SJSA1 (cell line): Measurements from ENCODE around the gene PSMD14. TPM values are rescaled to one million over a fixed set of nuclear protein-coding genes. Genes with fewer than 3 reads are reported as not detected.
A peak's percentile ranks its signal among the peaks of the same experiment; 100 is the strongest.

Source experiments
- DNase-seq, 2 experiments: peaks; one replicate each; pipeline ENCODE4 v3.0.0-alpha.2; 2015 to 2020; ENCODE audit warnings: low spot score in 2 of 2, low read depth in 1 of 2
- H3K27ac ChIP-seq: fragments of 250-450 bp; sonication (Bioruptor Pico); 2 replicates; pipeline ENCODE4 v1.5.1; 2020; ENCODE audit warnings: mild to moderate bottlenecking, moderate library complexity
- H3K27me3 ChIP-seq: fragments of 250-450 bp; sonication (Bioruptor Pico); replicated peaks from 2 replicates; pipeline ENCODE4 v1.5.1; 2020; ENCODE audit warnings: mild to moderate bottlenecking, moderate library complexity
- H3K36me3 ChIP-seq: fragments of 250-450 bp; sonication (Bioruptor Pico); 2 replicates; pipeline ENCODE4 v1.5.1; 2020; ENCODE audit warnings: mild to moderate bottlenecking
- H3K4me1 ChIP-seq: fragments of 250-450 bp; sonication (Bioruptor Pico); replicated peaks from 2 replicates; pipeline ENCODE4 v1.6.1; 2021; ENCODE audit warnings: mild to moderate bottlenecking
- H3K4me3 ChIP-seq: fragments of 250-450 bp; sonication (Bioruptor Pico); 2 replicates; pipeline ENCODE4 v1.5.1; 2020; ENCODE audit warnings: mild to moderate bottlenecking
- H3K9me3 ChIP-seq: fragments of 250-450 bp; sonication (Bioruptor Pico); replicated peaks from 2 replicates; pipeline ENCODE4 v1.5.1; 2020; ENCODE audit warnings: mild to moderate bottlenecking
- total RNA-seq: library from RNA; depleted of rRNA; stranded (reverse); fragments of >200 nt; shearing (Covaris generic); gene quantifications from 2 replicates; pipeline ENCODE4 v1.2.3, GENCODE V29; 2014

PSMD14 gene
- total RNA-seq, 1 experiment from 2014 or later, result 232 TPM

- H3K4me3 ChIP-seq, result peak overlapping the region; percentile 48
- no peaks in the 10 kb centered on the region for H3K27me3 ChIP-seq
- peaks cover 10% of the 10 kb centered on the region; the same call in 1 of the 2 replicates for H3K36me3 ChIP-seq
- peaks cover 6% of the 10 kb centered on the region for H3K4me1 ChIP-seq
- peak; percentile 67 to 72 for DNase-seq
- no peaks in the 10 kb centered on the region for H3K9me3 ChIP-seq
- no peak overlapping the region for H3K27ac ChIP-seq
These were observed 106.1 kb downstream of the PSMD14 start for GRCh38 chr2:161414042-161415033.

GRCh38 chr2:161415034-161415986 is 107.1 kb downstream of the PSMD14 start:
- no peaks in the 10 kb centered on the region for H3K27me3 ChIP-seq
- DNase-seq, result no peak
- no peaks in the 10 kb centered on the region for H3K9me3 ChIP-seq
- peak overlapping the region; percentile 48 for H3K4me3 ChIP-seq
- peaks cover 6% of the 10 kb centered on the region; the same call in 1 of the 2 replicates for H3K36me3 ChIP-seq
- peaks cover 6% of the 10 kb centered on the region for H3K4me1 ChIP-seq
- H3K27ac ChIP-seq, result no peak overlapping the region

GRCh38 chr2:161415987-161416707 is 107.9 kb downstream of the PSMD14 start, which contains the start of gene TBR1:
TBR1 (plus strand) TSS chr2:161416297; CDS start chr2:161416411, 114 bp downstream.
- no peak within 1 kb of the TSS for H3K27ac ChIP-seq
- peaks cover 6% of the 10 kb centered on the region for H3K4me1 ChIP-seq
- no peak within 1 kb of the TSS for H3K4me3 ChIP-seq
- no peak for DNase-seq
- H3K36me3 ChIP-seq, result peaks cover 5% of the 10 kb centered on the region; the same call in 1 of the 2 replicates
- H3K27me3 ChIP-seq, result no peaks in the 10 kb centered on the region
- H3K9me3 ChIP-seq, result no peaks in the 10 kb centered on the region

- no peak overlapping the region for H3K27ac ChIP-seq
- H3K4me1 ChIP-seq, result peaks cover 6% of the 10 kb centered on the region
- no peak for DNase-seq
- H3K9me3 ChIP-seq, result no peaks in the 10 kb centered on the region
- no peak overlapping the region for H3K4me3 ChIP-seq
- no peaks in the 10 kb centered on the region for H3K27me3 ChIP-seq
- no peaks in the 10 kb centered on the region for H3K36me3 ChIP-seq
These were observed 108.6 kb downstream of the PSMD14 start for GRCh38 chr2:161416708-161417437.

GRCh38 chr2:161417438-161418274 is 109.4 kb downstream of the PSMD14 start:
- H3K4me1 ChIP-seq, result peaks cover 6% of the 10 kb centered on the region
- H3K36me3 ChIP-seq, result no peaks in the 10 kb centered on the region
- no peak for DNase-seq
- no peak overlapping the region for H3K4me3 ChIP-seq
- no peaks in the 10 kb centered on the region for H3K9me3 ChIP-seq
- H3K27ac ChIP-seq, result no peak overlapping the region
- no peaks in the 10 kb centered on the region for H3K27me3 ChIP-seq

GRCh38 chr2:161418275-161418714 is 110.1 kb downstream of the PSMD14 start:
- Histone ChIP-seq H3K9me3 (no peaks in the 10 kb centered on the region), H3K4me1 (peaks cover 6% of the 10 kb centered on the region), H3K4me3 (no peak overlapping the region), H3K27ac (no peak overlapping the region), H3K36me3 (no peaks in the 10 kb centered on the region), H3K27me3 (no peaks in the 10 kb centered on the region)
- DNase-seq, result no peak

GRCh38 chr2:161418715-161419637 is 110.8 kb downstream of the PSMD14 start:
- Histone ChIP-seq H3K9me3 (no peaks in the 10 kb centered on the region), H3K36me3 (no peaks in the 10 kb centered on the region), H3K4me3 (no peak overlapping the region), H3K27me3 (no peaks in the 10 kb centered on the region), H3K4me1 (peaks cover 6% of the 10 kb centered on the region), H3K27ac (no peak overlapping the region)
- no peak for DNase-seq

GRCh38 chr2:161419638-161420190 is 111.5 kb downstream of the PSMD14 start:
- Histone ChIP-seq H3K4me1 (no peaks in the 10 kb centered on the region; the same call in 1 of the 2 replicates), H3K4me3 (no peak overlapping the region), H3K36me3 (no peaks in the 10 kb centered on the region), H3K27me3 (no peaks in the 10 kb centered on the region), H3K9me3 (no peaks in the 10 kb centered on the region), H3K27ac (no peak overlapping the region)
- DNase-seq, result no peak

- H3K27me3 ChIP-seq, result no peaks in the 10 kb centered on the region
- no peaks in the 10 kb centered on the region for H3K36me3 ChIP-seq
- H3K27ac ChIP-seq, result no peak overlapping the region
- no peak for DNase-seq
- H3K4me3 ChIP-seq, result no peak overlapping the region
- no peaks in the 10 kb centered on the region for H3K9me3 ChIP-seq
- no peaks in the 10 kb centered on the region for H3K4me1 ChIP-seq
These were observed 112.3 kb downstream of the PSMD14 start for GRCh38 chr2:161420406-161421074.

- Histone ChIP-seq H3K27me3 (no peaks in the 10 kb centered on the region), H3K4me1 (no peaks in the 10 kb centered on the region), H3K36me3 (no peaks in the 10 kb centered on the region), H3K27ac (no peak overlapping the region), H3K4me3 (no peak overlapping the region), H3K9me3 (no peaks in the 10 kb centered on the region)
- no peak for DNase-seq
These were observed 113.5 kb downstream of the PSMD14 start for GRCh38 chr2:161421686-161422085.
